K562 (cell line): ENCODE results near the gene TUT1. TPM values are rescaled to one million over a fixed set of nuclear protein-coding genes. Genes with fewer than 3 reads are reported as not detected.
A peak's percentile ranks its signal among the peaks of the same experiment; 100 is the strongest.

Source experiments
- BRF2 ChIP-seq: IDR thresholded peaks from 3 replicates; pipeline ENCODE4 v1.6.1; 2011; ENCODE audit warnings: borderline replicate concordance, mild to moderate bottlenecking; ENCODE audit not compliant: insufficient read length, insufficient read depth
- C11orf30 ChIP-seq: fragments of 450-650 bp; IDR thresholded peaks from 2 replicates; pipeline ENCODE4 v1.6.1; 2016; ENCODE audit warnings: low read depth, mild to moderate bottlenecking
- CUX1 ChIP-seq: fragments of 200-800 bp; sonication (Bioruptor generic); IDR thresholded peaks from 2 replicates; pipeline ENCODE4 v1.6.1; 2016; ENCODE audit warnings: missing genetic modification characterization, missing compliant biosample characterization
- ELF2 ChIP-seq: fragments of 250-450 bp; sonication (Bioruptor Pico); IDR thresholded peaks from 2 replicates; pipeline ENCODE4 v1.5.0; 2021; ENCODE audit warnings: mild to moderate bottlenecking
- HCFC1 ChIP-seq: IDR thresholded peaks from 2 replicates; pipeline ENCODE4 v1.6.1; 2012; ENCODE audit warnings: low read depth, low read length, improper control_type of control experiment
- HMG20A ChIP-seq: fragments of 450-650 bp; formaldehyde crosslinking; conservative IDR thresholded peaks from 2 replicates; pipeline ENCODE4 v1.4.0; 2020; ENCODE audit warnings: mild to moderate bottlenecking, mixed read lengths
- PHF20 ChIP-seq: fragments of 450-650 bp; IDR thresholded peaks from 2 replicates; pipeline ENCODE4 v1.6.1; 2018; ENCODE audit not compliant: partially characterized antibody
- RREB1 ChIP-seq: fragments of 250-450 bp; sonication (Bioruptor Pico); IDR thresholded peaks from 2 replicates; pipeline ENCODE4 v1.4.0; 2020
- SREBF2 ChIP-seq: sonication (generic); formaldehyde crosslinking; IDR thresholded peaks from 2 replicates; pipeline ENCODE4 v1.4.0; 2020; ENCODE audit warnings: mild to moderate bottlenecking, missing genetic modification reagents
- TCF15 ChIP-seq: fragments of 250-450 bp; sonication (Bioruptor Pico); IDR thresholded peaks from 2 replicates; pipeline ENCODE4 v1.8.0; 2022; ENCODE audit warnings: moderate library complexity, mild to moderate bottlenecking, inconsistent platforms
- ZBTB9 ChIP-seq: fragments of 450-650 bp; formaldehyde crosslinking; IDR thresholded peaks from 2 replicates; pipeline ENCODE4 v1.4.0; 2020; ENCODE audit warnings: mild to moderate bottlenecking, moderate library complexity
- ZNF76 ChIP-seq: fragments of 250-450 bp; sonication (Bioruptor Pico); IDR thresholded peaks from 2 replicates; pipeline ENCODE4 v1.4.0; 2020; ENCODE audit warnings: mild to moderate bottlenecking, moderate library complexity, borderline replicate concordance
- polyA plus RNA-seq, 8 experiments: library from polyadenylated mRNA; depleted of rRNA in 4 of 8; stranded (reverse) in 5 of 8; unstranded in 3 of 8; fragments of >200 nt; fragmentation: Nextera tagmentation in 2 of 8; fragmentation: Illumina TruSeq in 1 of 8; extraction: Ambion mirVana in 2 of 8; extraction: Trizol in 1 of 8; gene quantifications; 2 replicates each; pipeline versions ENCODE4 v1.2.1 to v1.2.3, GENCODE V29; 2011 to 2014; ENCODE audit warnings: inconsistent platforms in 1 of 8, missing spikeins in 1 of 8
- total RNA-seq, 7 experiments: library from RNA; depleted of rRNA in 6 of 7; stranded (reverse); fragments of >200 nt in 6 of 7; fragmentation: Illumina TruSeq in 2 of 7; extraction: Trizol in 2 of 7; gene quantifications; 2 replicates each; pipeline versions ENCODE4 v1.2.1 to v1.2.3, GENCODE V29; 2011 to 2021; ENCODE audit warnings: low replicate concordance in 1 of 7

TUT1 gene
- total and polyA plus RNA-seq, 9 of the 15 experiments (the other 6 are each of a cell fraction or from before 2014, with no cell fraction given): 0.66 to 44.3 (median 15.7) TPM

- TF ChIP-seq ZNF76: no peak
- no peak for TF ChIP-seq CUX1
- TF ChIP-seq TCF15 (CRISPR knock-in tag): no peak
- no peak for TF ChIP-seq HMG20A
- TF ChIP-seq ZBTB9 (CRISPR knock-in tag): no peak
- TF ChIP-seq C11orf30: no peak
- no peak for TF ChIP-seq BRF2
- TF ChIP-seq PHF20: peak; percentile 36
- no peak for TF ChIP-seq HCFC1
- TF ChIP-seq RREB1 (CRISPR knock-in tag): no peak
- TF ChIP-seq SREBF2 (CRISPR knock-in tag): no peak
- 0 out of 2 replicates have a peak, but pooled peaks have one; percentile 27 for TF ChIP-seq ELF2
Measured at GRCh38 chr11:62601372-62602140, 10.2 kb upstream of the TUT1 start, which contains the start of gene MTA2 (continued).
